CD4-positive, alpha-beta T cell treated with Interleukin-17A for 4 hours (primary cell): Measurements from ENCODE around the gene C4B.

Source experiments
- DNase-seq: peaks from one replicate; pipeline ENCODE4 v3.0.0-alpha.2; 2020; ENCODE audit warnings: mixed read lengths

Gene C4B

GRCh38 chr6:32084780-32085179 lies 70.2 kb downstream of the C4B start:
- no peak for DNase-seq
